Mesendoderm (in vitro differentiated cells): ENCODE data around the gene AFF3.
A peak's percentile ranks its signal among the peaks of the same experiment; 100 is the strongest.

Source experiments
- DNase-seq: peaks from one replicate; pipeline ENCODE4 v3.0.0; 2013
- H2AK5ac ChIP-seq: 2 replicates; pipeline ENCODE4 v1.6.1; 2013; ENCODE audit warnings: low read length, inconsistent platforms
- H2BK120ac ChIP-seq: 2 replicates; pipeline ENCODE4 v1.6.1; 2013; ENCODE audit warnings: low read depth, mild to moderate bottlenecking, low read length, moderate library complexity, mixed read lengths
- H2BK15ac ChIP-seq: replicated peaks from 2 replicates; pipeline ENCODE4 v1.6.1; 2013; ENCODE audit warnings: low read depth, mild to moderate bottlenecking, moderate library complexity
- H2BK5ac ChIP-seq: 2 replicates; pipeline ENCODE4 v1.6.1; 2013; ENCODE audit warnings: low read length, inconsistent platforms
- H3K18ac ChIP-seq: 2 replicates; pipeline ENCODE4 v1.6.1; 2013; ENCODE audit warnings: mild to moderate bottlenecking, low read length, mixed read lengths
- H3K23ac ChIP-seq: one replicate; pipeline ENCODE4 v1.6.1; 2013; ENCODE audit warnings: low read length
- H3K27ac ChIP-seq: 2 replicates; pipeline ENCODE4 v1.5.1; 2013; ENCODE audit warnings: low read depth, mild to moderate bottlenecking, inconsistent platforms, low read length, moderate library complexity
- H3K27me3 ChIP-seq: 2 replicates; pipeline ENCODE4 v1.6.1; 2013; ENCODE audit warnings: low read length, control low read depth, mild to moderate bottlenecking, inconsistent platforms; ENCODE audit not compliant: insufficient read depth, poor library complexity
- H3K36me3 ChIP-seq: 2 replicates; pipeline ENCODE4 v1.6.1; 2013; ENCODE audit warnings: low read length, inconsistent platforms; ENCODE audit not compliant: control insufficient read depth, insufficient read depth
- H3K4ac ChIP-seq: one replicate; pipeline ENCODE4 v1.6.1; 2013; ENCODE audit warnings: low read depth, mild to moderate bottlenecking, low read length, moderate library complexity
- H3K4me1 ChIP-seq: 2 replicates; pipeline ENCODE4 v1.6.1; 2013; ENCODE audit warnings: low read depth, low read length, inconsistent platforms; ENCODE audit not compliant: control insufficient read depth
- H3K4me2 ChIP-seq: 2 replicates; pipeline ENCODE4 v1.6.1; 2013; ENCODE audit warnings: low read length
- H3K4me3 ChIP-seq: 2 replicates; pipeline ENCODE4 v1.5.1; 2013; ENCODE audit warnings: mild to moderate bottlenecking, low read length
- H3K56ac ChIP-seq: one replicate; pipeline ENCODE4 v1.6.1; 2013; ENCODE audit warnings: low read length
- H3K79me1 ChIP-seq: 2 replicates; pipeline ENCODE4 v1.6.1; 2013; ENCODE audit warnings: low read length, inconsistent platforms
- H3K79me2 ChIP-seq: 2 replicates; pipeline ENCODE4 v1.6.1; 2013; ENCODE audit warnings: mild to moderate bottlenecking, low read length; ENCODE audit not compliant: control insufficient read depth, insufficient read depth
- H3K9ac ChIP-seq: 2 replicates; pipeline ENCODE4 v1.6.1; 2013; ENCODE audit warnings: low read length, inconsistent platforms
- H4K5ac ChIP-seq: one replicate; pipeline ENCODE4 v1.6.1; 2013; ENCODE audit warnings: low read length
- H4K8ac ChIP-seq: one replicate; pipeline ENCODE4 v1.6.1; 2013; ENCODE audit warnings: low read depth, mild to moderate bottlenecking, control low read depth, low read length, moderate library complexity
- WGBS: extraction: QIAGEN DNeasy Blood & Tissue Kit; methylation state at CpG from one replicate; pipeline ENCODE4 v1.1.7; 2013; ENCODE audit warnings: low lambda C conversion rate, missing lambda C conversion rate; ENCODE audit not compliant: insufficient coverage; ENCODE audit errors: extremely low coverage; 5-methylcytosine and 5-hydroxymethylcytosine counted together

The AFF3 gene

DNA sequence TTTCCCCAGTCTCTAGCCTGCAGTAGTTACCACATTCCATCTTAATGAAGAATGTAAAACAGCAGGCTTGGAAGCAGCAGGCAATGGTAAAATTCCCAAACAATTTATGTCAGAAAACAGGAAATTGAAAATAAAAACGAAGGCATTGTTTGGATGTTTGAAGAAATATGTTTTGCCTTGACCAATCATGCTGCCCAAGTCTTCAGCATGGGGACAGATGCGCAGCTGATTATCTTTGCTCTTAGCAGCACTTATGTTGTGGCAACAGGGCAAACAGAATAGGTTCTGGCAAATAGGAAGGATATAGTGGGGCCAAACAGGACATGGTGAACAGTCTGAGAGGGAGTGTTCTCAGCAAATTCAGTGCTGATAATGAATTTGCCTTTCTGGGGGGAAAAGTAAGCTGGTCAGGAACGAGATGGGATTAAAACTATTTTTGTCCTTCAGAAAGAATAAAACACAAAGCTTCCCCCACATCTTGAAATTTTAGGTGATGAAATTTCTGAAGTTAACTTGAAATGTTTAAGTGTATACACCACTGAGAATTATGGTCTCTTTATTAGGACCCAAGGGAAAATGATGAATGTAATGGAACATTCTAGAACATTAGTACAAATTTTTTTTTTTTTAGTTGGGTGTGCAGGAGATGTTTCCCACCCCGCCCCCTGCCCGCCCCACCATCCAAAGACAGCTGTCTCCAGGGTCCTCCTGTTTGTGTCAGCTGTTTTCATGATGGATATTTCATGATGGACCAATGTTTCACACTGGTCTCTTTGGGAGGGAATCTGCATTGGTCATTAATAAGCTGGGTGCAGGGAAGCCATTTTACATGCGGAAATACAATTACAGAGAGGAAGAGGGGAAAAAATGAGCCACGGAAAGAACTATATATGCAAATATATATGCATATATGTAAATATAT, 413.0 kb downstream of the AFF3 start:
- no peak overlapping the region for H3K56ac ChIP-seq
- peak; percentile 81 for DNase-seq
- no peak overlapping the region for H3K23ac ChIP-seq
- H3K4ac ChIP-seq: no peak overlapping the region
- H2AK5ac ChIP-seq: no peak overlapping the region
- H3K4me1 ChIP-seq: no peaks in the 10 kb centered on the region
- H2BK15ac ChIP-seq: no peak overlapping the region
- no peak overlapping the region for H3K9ac ChIP-seq
- no peaks in the 10 kb centered on the region for H3K79me2 ChIP-seq
- WGBS: no CpG with 5 or more reads among the region's 7 CpGs
- H3K79me1 ChIP-seq: no peaks in the 10 kb centered on the region
- H3K27me3 ChIP-seq: no peaks in the 10 kb centered on the region
- no peak overlapping the region for H3K27ac ChIP-seq
- H3K18ac ChIP-seq: peak overlapping the region; percentile 2
- H2BK120ac ChIP-seq: no peak overlapping the region
- no peak overlapping the region for H3K4me3 ChIP-seq
- H3K4me2 ChIP-seq: no peak overlapping the region
- H2BK5ac ChIP-seq: no peak overlapping the region
- no peak overlapping the region for H4K5ac ChIP-seq
- H3K36me3 ChIP-seq: no peaks in the 10 kb centered on the region
- no peak overlapping the region for H4K8ac ChIP-seq

DNA sequence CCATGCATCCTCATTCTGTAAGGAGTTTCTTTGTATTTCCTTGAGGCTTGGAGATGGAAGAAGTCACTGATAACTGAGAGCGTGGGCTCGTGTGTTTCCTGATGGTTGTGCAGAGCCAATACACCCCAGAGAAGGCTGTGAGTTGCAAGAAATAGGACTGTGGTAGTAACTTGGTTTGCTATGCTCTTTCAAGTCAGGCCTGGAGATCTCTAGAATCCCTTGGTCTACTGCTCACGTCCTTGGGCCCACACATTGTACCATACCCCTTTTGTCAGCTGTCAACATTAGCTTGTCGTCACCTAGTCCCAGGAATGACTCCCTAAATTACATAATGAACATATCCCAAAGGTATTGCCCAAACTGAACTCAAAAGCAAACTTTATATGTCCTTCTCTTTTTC, 414.2 kb downstream of the AFF3 start:
- Histone ChIP-seq H3K4me2 (no peak overlapping the region), H3K36me3 (no peaks in the 10 kb centered on the region), H3K18ac (no peak overlapping the region), H4K5ac (no peak overlapping the region), H2BK15ac (no peak overlapping the region), H3K27ac (no peak overlapping the region), H3K79me1 (no peaks in the 10 kb centered on the region), H2BK120ac (no peak overlapping the region), H3K27me3 (no peaks in the 10 kb centered on the region), H3K4ac (no peak overlapping the region), H3K4me1 (no peaks in the 10 kb centered on the region), H2AK5ac (no peak overlapping the region), H3K56ac (no peak overlapping the region), H2BK5ac (no peak overlapping the region), H4K8ac (no peak overlapping the region), H3K23ac (no peak overlapping the region), H3K4me3 (no peak overlapping the region), H3K79me2 (no peaks in the 10 kb centered on the region), H3K9ac (no peak overlapping the region)
- no CpG with 5 or more reads among the region's 4 CpGs for WGBS
- no peak for DNase-seq

DNA sequence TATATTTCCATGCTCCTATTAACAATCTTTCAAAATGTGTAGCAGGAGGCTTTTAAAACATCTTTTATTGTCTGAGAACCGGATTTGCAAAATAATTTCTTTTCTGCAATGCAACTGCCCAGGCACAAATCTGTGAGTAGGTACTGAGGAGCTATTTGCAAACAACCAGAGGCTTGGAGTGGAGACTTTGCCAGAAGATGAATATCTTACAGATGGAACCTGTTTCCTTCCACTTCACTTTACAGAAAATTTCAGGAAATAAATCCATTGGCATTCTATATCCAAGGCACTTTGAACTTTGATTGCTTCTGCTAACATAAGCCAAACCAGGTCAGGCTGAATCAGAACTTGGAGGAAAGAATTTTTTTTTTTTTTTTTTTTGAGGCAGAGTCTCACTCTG, 415.2 kb downstream of the AFF3 start:
- Histone ChIP-seq H3K4me3 (no peak overlapping the region), H3K9ac (no peak overlapping the region), H2BK5ac (no peak overlapping the region), H2AK5ac (no peak overlapping the region), H3K23ac (no peak overlapping the region), H3K27me3 (no peaks in the 10 kb centered on the region), H3K27ac (no peak overlapping the region), H4K5ac (no peak overlapping the region), H2BK120ac (no peak overlapping the region), H3K4me1 (no peaks in the 10 kb centered on the region), H3K56ac (no peak overlapping the region), H3K4me2 (no peak overlapping the region), H3K4ac (no peak overlapping the region), H3K36me3 (no peaks in the 10 kb centered on the region), H2BK15ac (no peak overlapping the region), H3K79me1 (no peaks in the 10 kb centered on the region), H3K18ac (no peak overlapping the region), H3K79me2 (no peaks in the 10 kb centered on the region), H4K8ac (no peak overlapping the region)
- no peak for DNase-seq
- WGBS: no CpG with 5 or more reads among the region's 1 CpG

DNA sequence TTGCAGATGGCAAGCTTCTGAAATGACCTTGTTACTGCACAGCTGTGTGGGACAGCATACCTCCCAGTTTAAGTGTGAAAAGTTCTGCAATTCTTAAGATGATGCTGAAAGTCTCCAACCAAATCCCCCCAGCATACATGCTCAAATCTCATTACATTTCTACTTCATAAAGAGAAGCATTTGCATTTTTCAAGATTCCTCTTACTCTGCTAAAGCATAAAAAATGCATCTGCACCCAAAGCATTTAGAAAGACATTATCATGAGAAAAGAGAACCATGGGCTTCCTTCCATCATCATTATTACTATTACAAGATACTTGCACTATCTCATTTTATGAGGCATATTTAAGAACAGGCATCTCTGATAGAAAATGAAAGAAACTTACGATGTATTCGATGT, 415.7 kb downstream of the AFF3 start:
- no peaks in the 10 kb centered on the region for H3K79me2 ChIP-seq

DNA sequence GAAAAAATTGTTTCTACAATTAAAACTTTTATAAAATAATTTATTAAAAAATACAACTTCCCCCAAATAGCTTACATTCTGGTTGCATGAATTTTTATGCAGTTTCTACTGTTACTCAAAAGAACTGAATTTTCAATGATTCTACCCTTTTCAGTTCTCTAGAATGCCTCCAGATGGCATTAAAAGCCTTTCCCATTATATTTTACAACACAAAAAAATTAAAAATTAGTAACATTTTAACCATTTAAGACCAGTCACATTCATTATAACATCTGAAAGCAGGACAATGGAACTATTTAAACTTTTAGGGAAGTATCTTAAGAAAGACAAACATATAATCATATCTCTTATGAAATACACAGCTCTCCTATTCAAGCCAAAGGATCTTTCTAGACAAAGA, 416.6 kb downstream of the AFF3 start:
- H3K23ac ChIP-seq: no peak overlapping the region
- H4K5ac ChIP-seq: no peak overlapping the region
- DNase-seq: no peak
- no peak overlapping the region for H2AK5ac ChIP-seq
- H3K4me1 ChIP-seq: no peaks in the 10 kb centered on the region
- H3K9ac ChIP-seq: no peak overlapping the region
- no peak overlapping the region for H2BK120ac ChIP-seq
- H2BK5ac ChIP-seq: no peak overlapping the region
- no peak overlapping the region for H3K18ac ChIP-seq
- no peaks in the 10 kb centered on the region for H3K27me3 ChIP-seq
- no peak overlapping the region for H3K27ac ChIP-seq
- H3K4ac ChIP-seq: no peak overlapping the region
- no peak overlapping the region for H4K8ac ChIP-seq
- H3K4me2 ChIP-seq: no peak overlapping the region
- H3K79me1 ChIP-seq: no peaks in the 10 kb centered on the region
- H3K56ac ChIP-seq: no peak overlapping the region
- H2BK15ac ChIP-seq: no peak overlapping the region
- H3K36me3 ChIP-seq: no peaks in the 10 kb centered on the region
- no peak overlapping the region for H3K4me3 ChIP-seq
- no peaks in the 10 kb centered on the region for H3K79me2 ChIP-seq

More for the DNA sequence above, 415.7 kb downstream of the AFF3 start:
- Histone ChIP-seq H3K36me3 (no peaks in the 10 kb centered on the region), H2AK5ac (no peak overlapping the region), H2BK120ac (no peak overlapping the region), H3K27ac (no peak overlapping the region), H3K23ac (no peak overlapping the region), H2BK15ac (no peak overlapping the region), H3K18ac (no peak overlapping the region), H3K79me1 (no peaks in the 10 kb centered on the region), H2BK5ac (no peak overlapping the region), H3K4me1 (no peaks in the 10 kb centered on the region), H3K27me3 (no peaks in the 10 kb centered on the region), H3K4ac (no peak overlapping the region), H3K9ac (no peak overlapping the region), H4K5ac (no peak overlapping the region), H3K4me2 (no peak overlapping the region), H3K4me3 (no peak overlapping the region), H4K8ac (no peak overlapping the region), H3K56ac (no peak overlapping the region)
- no peak for DNase-seq
- WGBS: no CpG with 5 or more reads among the region's 2 CpGs

DNA sequence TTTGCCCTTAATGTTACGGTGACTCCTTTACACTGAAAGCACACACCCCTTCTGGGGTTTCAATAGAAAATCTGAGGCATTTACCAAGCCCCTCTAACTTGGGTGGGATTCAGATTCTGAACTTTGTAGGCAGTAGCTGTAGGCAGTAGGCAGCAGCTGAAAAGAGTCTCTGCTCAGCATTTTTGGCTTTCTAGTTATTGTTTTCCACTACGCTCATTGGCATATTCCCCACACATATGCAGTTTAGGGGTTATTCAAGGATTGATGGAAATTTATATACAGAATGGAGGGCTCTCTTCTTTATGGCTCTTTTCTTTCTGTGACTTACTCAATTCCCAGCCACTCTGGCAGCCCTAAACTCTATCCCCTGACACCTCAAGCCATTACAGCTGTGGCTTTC, 419.9 kb downstream of the AFF3 start:
- Histone ChIP-seq H2AK5ac (no peak overlapping the region), H3K4me2 (no peak overlapping the region), H3K79me2 (no peaks in the 10 kb centered on the region), H3K56ac (no peak overlapping the region), H3K36me3 (no peaks in the 10 kb centered on the region), H3K18ac (no peak overlapping the region), H3K9ac (no peak overlapping the region), H2BK120ac (no peak overlapping the region), H4K5ac (no peak overlapping the region), H2BK5ac (no peak overlapping the region), H3K23ac (no peak overlapping the region), H4K8ac (no peak overlapping the region), H3K27me3 (no peaks in the 10 kb centered on the region), H3K4me1 (no peaks in the 10 kb centered on the region), H2BK15ac (no peak overlapping the region), H3K27ac (no peak overlapping the region), H3K4me3 (no peak overlapping the region), H3K4ac (no peak overlapping the region), H3K79me1 (no peaks in the 10 kb centered on the region)
- WGBS: no CpG with 5 or more reads among the region's 2 CpGs
- DNase-seq: no peak
